T-cell (primary cell): ENCODE measurements around the gene TMC2. TPM values are rescaled to one million over a fixed set of nuclear protein-coding genes. Genes with fewer than 3 reads are reported as not detected.
"Not testable (repeated sequence)": the region's sequence is repeated elsewhere in the genome, so short reads cannot be mapped to it uniquely, and the experiment has no call there.

Experiments used
- ATAC-seq, 4 experiments: fragments of 200-7000 bp in 3 of 4; fragments of 150-1000 bp in 1 of 4; cut with Tn5 transposase; replicated peaks in 1 of 4; 1 replicate in 3 of 4; 2 replicates in 1 of 4; pipeline ENCODE4 v1.10.0; 2021; ENCODE audit warnings: moderate library complexity in 3 of 4, mild to moderate bottlenecking in 2 of 4, moderate number of reproducible peaks in 1 of 4
- CTCF ChIA-PET, 2 donors: fragments of 300-600 bp; sonication (Branson Sonifier 250); formaldehyde crosslinking; loops; one replicate each; lab custom pipeline; 2022; ENCODE audit warnings: antibody characterized with exemption in 2 of 2; lab: Charles Lee
- POLR2A ChIA-PET, 2 donors: fragments of 300-600 bp; sonication (Branson Sonifier 250); formaldehyde crosslinking; loops; one replicate each; lab custom pipeline; 2022; ENCODE audit warnings: antibody characterized with exemption in 2 of 2; lab: Charles Lee
- DNase-seq, 35 experiments: peaks; one replicate each; pipeline versions ENCODE4 v3.0.0 to v3.0.0-alpha.2; 2013 to 2023
- H3K27ac ChIP-seq: one replicate; pipeline ENCODE4 v1.5.1; 2013; ENCODE audit warnings: low read length
- H3K27me3 ChIP-seq, 2 experiments: replicated peaks in 1 of 2; 1 replicate in 1 of 2; 2 replicates in 1 of 2; pipeline versions ENCODE4 v1.6.1 to v1.7.0; 2013; ENCODE audit warnings: low read length in 1 of 2, mixed read lengths in 1 of 2; ENCODE audit not compliant: control insufficient read depth in 2 of 2, insufficient read depth in 2 of 2; ENCODE audit errors: extremely low read depth in 1 of 2
- H3K36me3 ChIP-seq, 2 donors: 1 replicate in 1 of 2; 2 replicates in 1 of 2; pipeline versions ENCODE4 v1.6.1 to v1.7.0; 2013; ENCODE audit warnings: low read length in 1 of 2; ENCODE audit not compliant: control insufficient read depth in 2 of 2, insufficient read depth in 1 of 2; ENCODE audit errors: extremely low read depth in 1 of 2
- H3K4me1 ChIP-seq, 2 experiments: 1 replicate in 1 of 2; 2 replicates in 1 of 2; pipeline versions ENCODE4 v1.6.1 to v1.7.0; 2013; ENCODE audit warnings: low read length in 2 of 2, mixed read lengths in 1 of 2; ENCODE audit not compliant: insufficient read depth in 2 of 2, control insufficient read depth in 1 of 2; ENCODE audit errors: extremely low read depth in 1 of 2
- H3K4me3 ChIP-seq, 2 donors: 1 replicate in 1 of 2; 2 replicates in 1 of 2; pipeline versions ENCODE4 v1.5.1 to v1.7.0; 2013; ENCODE audit warnings: mild to moderate bottlenecking in 2 of 2, low read length in 1 of 2, moderate library complexity in 1 of 2; ENCODE audit not compliant: control insufficient read depth in 1 of 2; ENCODE audit errors: extremely low read depth in 1 of 2
- H3K9me3 ChIP-seq: 2 replicates; pipeline ENCODE4 v1.7.0; 2013
- H3K27ac Mint-ChIP-seq, 2 donors: one replicate each; pipeline ENCODE4 v1.8.0; 2020 to 2021; ENCODE audit warnings: mild to moderate bottlenecking in 2 of 2, mixed read lengths in 2 of 2
- H3K27me3 Mint-ChIP-seq, 2 donors: one replicate each; pipeline ENCODE4 v1.8.0; 2021 to 2022; ENCODE audit warnings: mixed read lengths in 2 of 2
- H3K36me3 Mint-ChIP-seq: one replicate; pipeline ENCODE4 v1.8.0; 2021; ENCODE audit warnings: mixed read lengths
- H3K4me1 Mint-ChIP-seq, 3 donors: one replicate each; pipeline ENCODE4 v1.8.0; 2020 to 2022; ENCODE audit warnings: mixed read lengths in 3 of 3, mild to moderate bottlenecking in 1 of 3
- H3K4me3 Mint-ChIP-seq, 3 donors: one replicate each; pipeline ENCODE4 v1.8.0; 2020 to 2022; ENCODE audit warnings: mild to moderate bottlenecking in 3 of 3, mixed read lengths in 3 of 3, moderate library complexity in 3 of 3
- H3K9me3 Mint-ChIP-seq, 3 donors: one replicate each; pipeline ENCODE4 v1.8.0; 2020 to 2022; ENCODE audit warnings: mixed read lengths in 3 of 3
- WGBS: methylation state at CpG from one replicate; pipeline ENCODE4 v1.1.5; 2013; ENCODE audit warnings: missing lambda C conversion rate; ENCODE audit not compliant: insufficient coverage; 5-methylcytosine and 5-hydroxymethylcytosine counted together
- total RNA-seq, 35 experiments: library from RNA in 6 of 35; stranded (reverse) in 6 of 35; fragments of 120-200 nt in 1 of 35; gene quantifications; one replicate each; pipeline versions ENCODE4 v1.2.1 to v1.2.4 and lab custom pipeline; 2013 to 2026

TMC2 gene
- total RNA-seq, 5 donors from 2014 or later (not counting 1 experiment from before 2014, with no cell fraction given), result not detected

GRCh38 chr20:2523919-2524708, 12.3 kb upstream of the TMC2 start:
- DNase-seq, result peak; percentile 75 to 95 (median 88)
- Histone ChIP-seq H3K4me3 (peak overlapping the region; percentile 87 to 97), H3K9me3 (no peaks in the 10 kb centered on the region), H3K27ac (peak overlapping the region; percentile 48), H3K36me3 (no peaks in the 10 kb centered on the region), H3K27me3 (peaks cover 0 to 10% of the 10 kb centered on the region in 2 experiments), H3K4me1 (peaks cover 0 to 15% of the 10 kb centered on the region in 2 experiments)
- ATAC-seq, result peak; percentile 83 to 87 (median 84)
- ChIA-PET POLR2A (no interaction called here), CTCF (interaction anchor here (0.6 to 3.5 kb wide), 10 partner anchors 11 to 205 kb away, joined by 3 to 31 read pairs (median 4); partner anchors contain the start of gene SNRPB (in 1 of the 2))
- WGBS, result 0% methylated on average over 18 of the region's 26 CpGs
- Mint-ChIP-seq H3K9me3 (no peaks in the 10 kb centered on the region), H3K27me3 (peaks cover 2 to 4% of the 10 kb centered on the region in 2 donors), H3K27ac (peak overlapping the region; percentile 44 to 82), H3K4me3 (peak overlapping the region; percentile 87 to 92 (median 88)), H3K4me1 (peaks cover 11 to 19% (median 16%) of the 10 kb centered on the region in 3 donors), H3K36me3 (no peaks in the 10 kb centered on the region)

GRCh38 chr20:2524709-2525506, 11.5 kb upstream of the TMC2 start:
- peak overlapping the region; percentile 87 to 97 for H3K4me3 ChIP-seq
- Mint-ChIP-seq H3K27me3 (peaks cover 0 to 4% of the 10 kb centered on the region in 2 donors), H3K27ac (peak overlapping the region; percentile 76 to 82), H3K4me3 (peak overlapping the region; percentile 87 to 92 (median 88)), H3K36me3 (no peaks in the 10 kb centered on the region), H3K9me3 (no peaks in the 10 kb centered on the region), H3K4me1 (peaks cover 15 to 23% (median 20%) of the 10 kb centered on the region in 3 donors)
- no peaks in the 10 kb centered on the region for H3K9me3 ChIP-seq
- WGBS, result under 1% methylated on average over 58 of the region's 64 CpGs
- peak overlapping the region; percentile 48 for H3K27ac ChIP-seq
- peaks cover 0 to 15% of the 10 kb centered on the region in 2 experiments for H3K4me1 ChIP-seq
- CTCF ChIA-PET, result interaction anchor here (0.6 to 3.5 kb wide), 8 partner anchors 12 to 204 kb away, joined by 3 to 31 read pairs (median 4); partner anchors contain the start of gene SNRPB (in 1 of the 2)
- DNase-seq, result peak in 24 of 35 experiments; percentile 5 to 55 (median 20)
- no peaks in the 10 kb centered on the region for H3K36me3 ChIP-seq
- H3K27me3 ChIP-seq, result peaks cover 0 to 10% of the 10 kb centered on the region in 2 experiments
- POLR2A ChIA-PET, result interaction anchor here in 1 of 2 donors (0.6 kb wide), 1 partner anchor 29 kb away, joined by 3 read pairs; no protein-coding TSS in a partner anchor
- ATAC-seq, result peak; percentile 52 to 61 (median 58)

- not testable (repeated sequence) for H3K27ac Mint-ChIP-seq, DNase-seq, H3K36me3 ChIP-seq, H3K27ac ChIP-seq, H3K4me3 ChIP-seq, H3K9me3 ChIP-seq, H3K27me3 ChIP-seq, H3K36me3 Mint-ChIP-seq, ATAC-seq, H3K27me3 Mint-ChIP-seq, H3K9me3 Mint-ChIP-seq
- H3K4me1 ChIP-seq, result peaks cover 0 to 15% of the 10 kb centered on the region in 2 experiments
- Mint-ChIP-seq H3K4me1 (peaks cover 20 to 23% (median 23%) of the 10 kb centered on the region in 3 donors), H3K4me3 (peak overlapping the region in 2 of 3 donors; percentile 7 to 34)
- 92% methylated on average over 3 of the region's 5 CpGs for WGBS
- ChIA-PET CTCF (interaction anchor here in 1 of 2 donors (0.6 to 0.7 kb wide), 2 partner anchors 125 to 218 kb away, joined by 3 read pairs; no protein-coding TSS in a partner anchor), POLR2A (interaction anchor here in 1 of 2 donors (0.6 kb wide), 1 partner anchor 26 kb away, joined by 5 read pairs; no protein-coding TSS in a partner anchor)
Measured at GRCh38 chr20:2526218-2526583, 10.2 kb upstream of the TMC2 start.

- Mint-ChIP-seq H3K9me3 (no peaks in the 10 kb centered on the region), H3K27ac (no peak overlapping the region), H3K36me3 (no peaks in the 10 kb centered on the region), H3K4me1 (peaks cover 16 to 19% (median 18%) of the 10 kb centered on the region in 3 donors), H3K4me3 (no peak overlapping the region), H3K27me3 (no peaks in the 10 kb centered on the region)
- H3K27ac ChIP-seq, result no peak overlapping the region
- H3K27me3 ChIP-seq, result peaks cover 0 to 11% of the 10 kb centered on the region in 2 experiments
- DNase-seq (no peak), ATAC-seq (no peak)
- H3K36me3 ChIP-seq, result no peaks in the 10 kb centered on the region
- no CpG with 5 or more reads among the region's 6 CpGs for WGBS
- H3K4me3 ChIP-seq, result no peak overlapping the region
- peaks cover 0 to 12% of the 10 kb centered on the region in 2 experiments for H3K4me1 ChIP-seq
- POLR2A ChIA-PET, result no interaction called here
- H3K9me3 ChIP-seq, result no peaks in the 10 kb centered on the region
- CTCF ChIA-PET, result no interaction called here
Measured at GRCh38 chr20:2527762-2528161, 8.6 kb upstream of the TMC2 start.

GRCh38 chr20:2528671-2529271, 7.6 kb upstream of the TMC2 start:
- no peak for DNase-seq
- Histone ChIP-seq H3K9me3 (no peaks in the 10 kb centered on the region), H3K27me3 (peaks cover 3 to 19% of the 10 kb centered on the region in 2 experiments), H3K36me3 (no peaks in the 10 kb centered on the region), H3K4me3 (no peak overlapping the region), H3K27ac (no peak overlapping the region), H3K4me1 (peaks cover 0 to 12% of the 10 kb centered on the region in 2 experiments)
- no peak overlapping the region for H3K27ac Mint-ChIP-seq
- peaks cover 3% of the 10 kb centered on the region in 2 donors for H3K27me3 Mint-ChIP-seq
- ATAC-seq, result no peak
- whole genome bisulfite sequencing, result 58% methylated on average over 1 of the region's 10 CpGs
- H3K9me3 Mint-ChIP-seq, result no peaks in the 10 kb centered on the region
- H3K4me3 Mint-ChIP-seq, result no peak overlapping the region
- H3K4me1 Mint-ChIP-seq, result peaks cover 16 to 19% (median 18%) of the 10 kb centered on the region in 3 donors
- POLR2A ChIA-PET, result no interaction called here
- H3K36me3 Mint-ChIP-seq, result no peaks in the 10 kb centered on the region
- CTCF ChIA-PET, result interaction anchor here in 1 of 2 donors (0.7 to 1.4 kb wide), 2 partner anchors 9 to 14 kb away, joined by 3 to 4 read pairs; no protein-coding TSS in a partner anchor
